GM12878 (cell line): ENCODE data around the gene OTUB2. TPM values are rescaled to one million over a fixed set of nuclear protein-coding genes. Genes with fewer than 3 reads are reported as not detected.
A peak's percentile ranks its signal among the peaks of the same experiment; 100 is the strongest.

Experiments
- BCL11A ChIP-seq: IDR thresholded peaks from 2 replicates; pipeline ENCODE4 v1.6.1; 2011; ENCODE audit warnings: low read depth, low read length
- BRCA1 ChIP-seq: IDR thresholded peaks from 2 replicates; pipeline ENCODE4 v1.6.1; 2011; ENCODE audit warnings: low read depth, low read length, improper control_type of control experiment
- ELK1 ChIP-seq: IDR thresholded peaks from 2 replicates; pipeline ENCODE4 v1.6.1; 2012; ENCODE audit warnings: low read depth, low read length, improper control_type of control experiment
- GABPA ChIP-seq: IDR thresholded peaks from 2 replicates; pipeline ENCODE4 v1.6.1; 2014; ENCODE audit warnings: antibody characterized with exemption, low read depth, mild to moderate bottlenecking, inconsistent platforms
- HSF1 ChIP-seq: fragments of 150-350 bp; IDR thresholded peaks from 2 replicates; pipeline ENCODE4 v1.6.1; 2014; ENCODE audit warnings: mild to moderate bottlenecking, low read depth, low read length
- IKZF2 ChIP-seq, 2 experiments: fragments of 450-650 bp; IDR thresholded peaks; 2 replicates each; pipeline ENCODE4 v1.6.1; 2017; ENCODE audit warnings: mild to moderate bottlenecking in 2 of 2, moderate library complexity in 2 of 2
- MEF2A ChIP-seq: IDR thresholded peaks from 2 replicates; pipeline ENCODE4 v1.6.1; 2011; ENCODE audit warnings: low read depth, mild to moderate bottlenecking, low read length, moderate library complexity; ENCODE audit not compliant: insufficient read depth
- PKNOX1 ChIP-seq: fragments of 450-650 bp; IDR thresholded peaks from 2 replicates; pipeline ENCODE4 v1.6.1; 2016; ENCODE audit warnings: mild to moderate bottlenecking
- PML ChIP-seq: IDR thresholded peaks from 2 replicates; pipeline ENCODE4 v1.6.1; 2012; ENCODE audit warnings: low read length, inconsistent platforms
- SMARCA5 ChIP-seq: fragments of 450-650 bp; IDR thresholded peaks from 2 replicates; pipeline ENCODE4 v1.6.1; 2017; ENCODE audit warnings: mild to moderate bottlenecking
- SP1 ChIP-seq: IDR thresholded peaks from one replicate; pipeline ENCODE4 v1.6.1; 2011; ENCODE audit warnings: low read depth, low read length
- SUZ12 ChIP-seq: fragments of 200-600 bp; sonication (generic); IDR thresholded peaks from one replicate; pipeline ENCODE4 v1.6.1; 2018; ENCODE audit warnings: antibody characterized with exemption, mild to moderate bottlenecking; ENCODE audit not compliant: unreplicated experiment
- TARDBP ChIP-seq: IDR thresholded peaks from 2 replicates; pipeline ENCODE4 v1.6.1; 2016; ENCODE audit warnings: borderline replicate concordance
- TCF12 ChIP-seq: IDR thresholded peaks from 2 replicates; pipeline ENCODE4 v1.6.1; 2011; ENCODE audit warnings: low read depth, mild to moderate bottlenecking, low read length
- USF1 ChIP-seq: IDR thresholded peaks from 2 replicates; pipeline ENCODE4 v1.6.1; 2011; ENCODE audit warnings: borderline replicate concordance, low read depth, mild to moderate bottlenecking, moderate library complexity, mixed read lengths, low read length; ENCODE audit not compliant: insufficient read depth; ENCODE audit errors: extremely low read length
- WRNIP1 ChIP-seq: IDR thresholded peaks from 2 replicates; pipeline ENCODE4 v1.6.1; 2011; ENCODE audit warnings: low read depth, low read length, improper control_type of control experiment, borderline replicate concordance
- ZBED1 ChIP-seq: IDR thresholded peaks from 2 replicates; pipeline ENCODE4 v1.6.1; 2016; ENCODE audit warnings: borderline replicate concordance
- ZNF207 ChIP-seq: fragments of 450-650 bp; IDR thresholded peaks from 2 replicates; pipeline ENCODE4 v1.6.1; 2014; ENCODE audit warnings: antibody characterized with exemption, mild to moderate bottlenecking, borderline replicate concordance
- ZNF217 ChIP-seq: fragments of 450-650 bp; IDR thresholded peaks from 2 replicates; pipeline ENCODE4 v1.6.1; 2017; ENCODE audit warnings: antibody characterized with exemption, mild to moderate bottlenecking
- ZNF274 ChIP-seq: IDR thresholded peaks from one replicate; pipeline ENCODE4 v1.8.0; 2011; ENCODE audit not compliant: insufficient read length, insufficient read depth
- polyA plus RNA-seq, 11 experiments: library from polyadenylated mRNA; depleted of rRNA in 4 of 11; unstranded in 6 of 11; stranded (reverse) in 5 of 11; fragments of >200 nt; fragmentation: Nextera tagmentation in 4 of 11; fragmentation: Illumina TruSeq in 1 of 11; extraction: Ambion mirVana in 4 of 11; extraction: Trizol in 1 of 11; gene quantifications; 1 replicate in 1 of 11; 2 replicates in 10 of 11; pipeline versions ENCODE4 v1.2.1 to v1.2.3, GENCODE V29; 2011 to 2016; ENCODE audit warnings: inconsistent platforms in 2 of 11, missing spikeins in 2 of 11, low read depth in 1 of 11
- total RNA-seq, 4 experiments: library from RNA; depleted of rRNA in 3 of 4; stranded (reverse); fragments of >200 nt in 3 of 4; fragmentation: Illumina TruSeq in 1 of 4; extraction: Trizol in 1 of 4; gene quantifications; 2 replicates each; pipeline versions ENCODE4 v1.2.1 to v1.2.3, GENCODE V29; 2013 to 2021
- TF ChIP-seq, protein P1 (sequence below): fragments of 450-650 bp; formaldehyde crosslinking; IDR thresholded peaks from 2 replicates; pipeline ENCODE4 v1.5.0; 2022; ENCODE audit warnings: mild to moderate bottlenecking, missing genetic modification characterization
- TF ChIP-seq, protein P2 (sequence below): IDR thresholded peaks from 2 replicates; pipeline ENCODE4 v1.6.1; 2011; ENCODE audit warnings: low read depth, low read length, improper control_type of control experiment, borderline replicate concordance

The OTUB2 gene
- total and polyA plus RNA-seq, 10 of the 15 experiments (the other 5 are each of a cell fraction or from before 2014, with no cell fraction given) = 0.05 to 0.82 (median 0.43) TPM

- TF ChIP-seq SUZ12 = no peak
- TF ChIP-seq HSF1 = no peak
- TF ChIP-seq, protein P1, sequence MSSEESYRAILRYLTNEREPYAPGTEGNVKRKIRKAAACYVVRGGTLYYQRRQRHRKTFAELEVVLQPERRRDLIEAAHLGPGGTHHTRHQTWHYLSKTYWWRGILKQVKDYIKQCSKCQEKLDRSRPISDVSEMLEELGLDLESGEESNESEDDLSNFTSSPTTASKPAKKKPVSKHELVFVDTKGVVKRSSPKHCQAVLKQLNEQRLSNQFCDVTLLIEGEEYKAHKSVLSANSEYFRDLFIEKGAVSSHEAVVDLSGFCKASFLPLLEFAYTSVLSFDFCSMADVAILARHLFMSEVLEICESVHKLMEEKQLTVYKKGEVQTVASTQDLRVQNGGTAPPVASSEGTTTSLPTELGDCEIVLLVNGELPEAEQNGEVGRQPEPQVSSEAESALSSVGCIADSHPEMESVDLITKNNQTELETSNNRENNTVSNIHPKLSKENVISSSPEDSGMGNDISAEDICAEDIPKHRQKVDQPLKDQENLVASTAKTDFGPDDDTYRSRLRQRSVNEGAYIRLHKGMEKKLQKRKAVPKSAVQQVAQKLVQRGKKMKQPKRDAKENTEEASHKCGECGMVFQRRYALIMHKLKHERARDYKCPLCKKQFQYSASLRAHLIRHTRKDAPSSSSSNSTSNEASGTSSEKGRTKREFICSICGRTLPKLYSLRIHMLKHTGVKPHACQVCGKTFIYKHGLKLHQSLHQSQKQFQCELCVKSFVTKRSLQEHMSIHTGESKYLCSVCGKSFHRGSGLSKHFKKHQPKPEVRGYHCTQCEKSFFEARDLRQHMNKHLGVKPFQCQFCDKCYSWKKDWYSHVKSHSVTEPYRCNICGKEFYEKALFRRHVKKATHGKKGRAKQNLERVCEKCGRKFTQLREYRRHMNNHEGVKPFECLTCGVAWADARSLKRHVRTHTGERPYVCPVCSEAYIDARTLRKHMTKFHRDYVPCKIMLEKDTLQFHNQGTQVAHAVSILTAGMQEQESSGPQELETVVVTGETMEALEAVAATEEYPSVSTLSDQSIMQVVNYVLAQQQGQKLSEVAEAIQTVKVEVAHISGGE (CRISPR knock-in tag) = no peak
- TF ChIP-seq MEF2A = no peak
- TF ChIP-seq, protein P2, sequence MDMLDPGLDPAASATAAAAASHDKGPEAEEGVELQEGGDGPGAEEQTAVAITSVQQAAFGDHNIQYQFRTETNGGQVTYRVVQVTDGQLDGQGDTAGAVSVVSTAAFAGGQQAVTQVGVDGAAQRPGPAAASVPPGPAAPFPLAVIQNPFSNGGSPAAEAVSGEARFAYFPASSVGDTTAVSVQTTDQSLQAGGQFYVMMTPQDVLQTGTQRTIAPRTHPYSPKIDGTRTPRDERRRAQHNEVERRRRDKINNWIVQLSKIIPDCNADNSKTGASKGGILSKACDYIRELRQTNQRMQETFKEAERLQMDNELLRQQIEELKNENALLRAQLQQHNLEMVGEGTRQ = no peak
- no peak for TF ChIP-seq ZBED1
- TF ChIP-seq BRCA1 = no peak
- TF ChIP-seq IKZF2 (IDR thresholded peaks at IDR 0.05) = peak; percentile 89 to 91
- TF ChIP-seq USF1 = no peak
- TF ChIP-seq PML = no peak
- no peak for TF ChIP-seq ZNF274
- no peak for TF ChIP-seq ZNF207
- TF ChIP-seq WRNIP1 = no peak
- no peak for TF ChIP-seq GABPA
- TF ChIP-seq ZNF217 = no peak
- TF ChIP-seq BCL11A = peak; percentile 64
- TF ChIP-seq ELK1 = no peak
- TF ChIP-seq TARDBP = no peak
- no peak for TF ChIP-seq SMARCA5
- peak; percentile 51 for TF ChIP-seq PKNOX1
- 0 out of 2 replicates have a peak, but pooled peaks have one; percentile 60 for TF ChIP-seq TCF12
- no peak for TF ChIP-seq SP1
These were observed 36.2 kb upstream of the OTUB2 start (continued) for GRCh38 chr14:93989939-93990338.
